Cardiac ventricle fibroblast (primary cell): ENCODE measurements around the gene HFE. TPM values are rescaled to one million over a fixed set of nuclear protein-coding genes. Genes with fewer than 3 reads are reported as not detected.

Experiments
- total RNA-seq: library from RNA; depleted of rRNA; stranded (reverse); fragments of >200 nt; gene quantifications from 2 replicates; pipeline ENCODE4 v1.2.3, GENCODE V29; 2015

Gene HFE
- total RNA-seq, result 12.0 and 14.8 TPM in 2 replicates

GRCh38 chr6:26087284-26088115 lies at the start of gene HFE:
Gene HFE (plus strand): TSS chr6:26087429. CDS start chr6:26087441, 12 bp downstream.

Other genes starting within 250 kb of the HFE start
- not detected in 2 replicates for gene SLC17A3, start 213.2 kb upstream of the HFE start, total RNA-seq
- gene SLC17A2, start 156.7 kb upstream of the HFE start, total RNA-seq, result not detected in 2 replicates
- gene TRIM38, start 124.6 kb upstream of the HFE start, total RNA-seq, result 17.2 TPM in 2 replicates